Peyer's patch (tissue), 4 donors: ENCODE results near the gene SIL1.

Source experiments
- CTCF ChIP-seq, 6 experiments: fragments of 450-650 bp in 4 of 6; fragments of 200-600 bp in 2 of 6; sonication (generic) in 1 of 6; IDR thresholded peaks; one replicate each; pipeline ENCODE4 v1.5.1; 2017 to 2019; ENCODE audit warnings: antibody characterized with exemption in 6 of 6, mild to moderate bottlenecking in 3 of 6, moderate library complexity in 1 of 6
- POLR2A ChIP-seq, 2 donors: fragments of 450-650 bp; IDR thresholded peaks; one replicate each; pipeline ENCODE4 v1.5.1; 2017; ENCODE audit warnings: antibody characterized with exemption in 2 of 2, mild to moderate bottlenecking in 2 of 2, moderate library complexity in 2 of 2

GRCh38 chr5:139131062-139131461 is 67.1 kb downstream of the SIL1 start:
- no peak for TF ChIP-seq POLR2A (IDR thresholded peaks at IDR 0.05)
- no peak for TF ChIP-seq CTCF (IDR thresholded peaks at IDR 0.05)
